ENCODE measurements around the gene SHISAL2B.
"Not testable (repeated sequence)": the region's sequence is repeated elsewhere in the genome, so short reads cannot be mapped to it uniquely, and the experiment has no call there.

The SHISAL2B gene

GRCh38 chr5:64670277-64670676 lies 20.0 kb upstream of the SHISAL2B start:
- Histone ChIP-seq H3K4me1 (ENCODE audit: insufficient read depth, low read length) (no peaks in the 10 kb centered on the region), H3K4me3 (ENCODE audit: low read depth in 1 of 2, low read length in 2 of 2) (no peak overlapping the region)

GRCh38 chr5:64671678-64672077 lies 18.6 kb upstream of the SHISAL2B start:
- Histone ChIP-seq H3K9me3 (ENCODE audit: low read length) (no peaks in the 10 kb centered on the region), H3K4me1 (ENCODE audit: insufficient read depth, low read length) (no peaks in the 10 kb centered on the region), H3K9ac (ENCODE audit: low read length) (no peak overlapping the region), H3K27ac (ENCODE audit: low read depth, low read length) (no peak overlapping the region), H3K27me3 (ENCODE audit: control insufficient read depth in 1 of 2, insufficient read depth in 2 of 2, low read length in 2 of 2) (no peaks in the 10 kb centered on the region), H3K36me3 (ENCODE audit: insufficient read depth, low read length) (no peaks in the 10 kb centered on the region), H3K4me3 (ENCODE audit: low read depth in 1 of 2, low read length in 2 of 2) (no peak overlapping the region)

More at GRCh38 chr5:64670277-64670676, 20.0 kb upstream of the SHISAL2B start:
- Histone ChIP-seq H3K27ac (ENCODE audit: low read depth, low read length) (no peak overlapping the region), H3K36me3 (ENCODE audit: insufficient read depth, low read length) (no peaks in the 10 kb centered on the region), H3K9me3 (ENCODE audit: low read length) (no peaks in the 10 kb centered on the region), H3K9ac (ENCODE audit: low read length) (no peak overlapping the region), H3K27me3 (ENCODE audit: control insufficient read depth in 1 of 2, insufficient read depth in 2 of 2, low read length in 2 of 2) (no peaks in the 10 kb centered on the region)

GRCh38 chr5:64678374-64678773 lies 11.9 kb upstream of the SHISAL2B start:
- no peak overlapping the region for H3K4me3 ChIP-seq (ENCODE audit: low read depth in 1 of 2, low read length in 2 of 2)
- H3K27ac ChIP-seq (ENCODE audit: low read depth, low read length) = no peak overlapping the region

GRCh38 chr5:64680289-64680688 lies 10.0 kb upstream of the SHISAL2B start:
- Histone ChIP-seq H3K9me3 (ENCODE audit: low read length) (no peaks in the 10 kb centered on the region), H3K4me3 (ENCODE audit: low read depth in 1 of 2, low read length in 2 of 2) (no peak overlapping the region), H3K4me1 (ENCODE audit: insufficient read depth, low read length) (no peaks in the 10 kb centered on the region), H3K27me3 (ENCODE audit: control insufficient read depth in 1 of 2, insufficient read depth in 2 of 2, low read length in 2 of 2) (no peaks in the 10 kb centered on the region), H3K36me3 (ENCODE audit: insufficient read depth, low read length) (no peaks in the 10 kb centered on the region), H3K27ac (ENCODE audit: low read depth, low read length) (no peak overlapping the region), H3K9ac (ENCODE audit: low read length) (no peak overlapping the region)

More at GRCh38 chr5:64678374-64678773, 11.9 kb upstream of the SHISAL2B start:
- H3K9ac ChIP-seq (ENCODE audit: low read length) = no peak overlapping the region
- no peaks in the 10 kb centered on the region for H3K27me3 ChIP-seq (ENCODE audit: control insufficient read depth in 1 of 2, insufficient read depth in 2 of 2, low read length in 2 of 2)
- no peaks in the 10 kb centered on the region for H3K36me3 ChIP-seq (ENCODE audit: insufficient read depth, low read length)
- no peaks in the 10 kb centered on the region for H3K4me1 ChIP-seq (ENCODE audit: insufficient read depth, low read length)
- no peaks in the 10 kb centered on the region for H3K9me3 ChIP-seq (ENCODE audit: low read length)

GRCh38 chr5:64682608-64683007 lies 7.7 kb upstream of the SHISAL2B start:
- no peaks in the 10 kb centered on the region for H3K4me1 ChIP-seq (ENCODE audit: insufficient read depth, low read length)
- H3K4me3 ChIP-seq (ENCODE audit: low read depth in 1 of 2, low read length in 2 of 2) = no peak overlapping the region
- H3K9me3 ChIP-seq (ENCODE audit: low read length) = no peaks in the 10 kb centered on the region
- no peak overlapping the region for H3K27ac ChIP-seq (ENCODE audit: low read depth, low read length)
- no peak overlapping the region for H3K9ac ChIP-seq (ENCODE audit: low read length)
- no peaks in the 10 kb centered on the region for H3K27me3 ChIP-seq (ENCODE audit: control insufficient read depth in 1 of 2, insufficient read depth in 2 of 2, low read length in 2 of 2)
- no peaks in the 10 kb centered on the region for H3K36me3 ChIP-seq (ENCODE audit: insufficient read depth, low read length)

- H3K27ac ChIP-seq (ENCODE audit: low read depth, low read length) = no peak overlapping the region
- H3K9ac ChIP-seq (ENCODE audit: low read length) = no peak overlapping the region
- H3K4me3 ChIP-seq (ENCODE audit: low read depth in 1 of 2, low read length in 2 of 2) = no peak overlapping the region
- H3K4me1 ChIP-seq (ENCODE audit: insufficient read depth, low read length) = no peaks in the 10 kb centered on the region
- peaks cover 5 to 10% of the 10 kb centered on the region in 2 donors for H3K27me3 ChIP-seq (ENCODE audit: control insufficient read depth in 1 of 2, insufficient read depth in 2 of 2, low read length in 2 of 2)
- no peaks in the 10 kb centered on the region for H3K9me3 ChIP-seq (ENCODE audit: low read length)
- H3K36me3 ChIP-seq (ENCODE audit: insufficient read depth, low read length) = no peaks in the 10 kb centered on the region
Observed at GRCh38 chr5:64685866-64686265, 4.4 kb upstream of the SHISAL2B start.

- H3K4me3 ChIP-seq (ENCODE audit: low read depth in 1 of 2, low read length in 2 of 2) = no peak overlapping the region
- no peak overlapping the region for H3K27ac ChIP-seq (ENCODE audit: low read depth, low read length)
- H3K36me3 ChIP-seq (ENCODE audit: insufficient read depth, low read length) = no peaks in the 10 kb centered on the region
- H3K9me3 ChIP-seq (ENCODE audit: low read length) = no peaks in the 10 kb centered on the region
- peaks cover 5 to 13% of the 10 kb centered on the region in 2 donors for H3K27me3 ChIP-seq (ENCODE audit: control insufficient read depth in 1 of 2, insufficient read depth in 2 of 2, low read length in 2 of 2)
- no peaks in the 10 kb centered on the region for H3K4me1 ChIP-seq (ENCODE audit: insufficient read depth, low read length)
- H3K9ac ChIP-seq (ENCODE audit: low read length) = no peak overlapping the region
Observed at GRCh38 chr5:64688391-64688790, 1.9 kb upstream of the SHISAL2B start.

GRCh38 chr5:64688965-64689364 lies 1.3 kb upstream of the SHISAL2B start:
- Histone ChIP-seq H3K9ac (ENCODE audit: low read length) (no peak overlapping the region), H3K9me3 (ENCODE audit: low read length) (no peaks in the 10 kb centered on the region), H3K27ac (ENCODE audit: low read depth, low read length) (no peak overlapping the region), H3K36me3 (ENCODE audit: insufficient read depth, low read length) (no peaks in the 10 kb centered on the region), H3K4me3 (ENCODE audit: low read depth in 1 of 2, low read length in 2 of 2) (no peak overlapping the region), H3K4me1 (ENCODE audit: insufficient read depth, low read length) (no peaks in the 10 kb centered on the region), H3K27me3 (ENCODE audit: control insufficient read depth in 1 of 2, insufficient read depth in 2 of 2, low read length in 2 of 2) (peaks cover 5 to 13% of the 10 kb centered on the region in 2 donors)

GRCh38 chr5:64690104-64690416 lies 243 bp upstream of the SHISAL2B start:
- no peaks in the 10 kb centered on the region for H3K36me3 ChIP-seq (ENCODE audit: insufficient read depth, low read length)
- no peak overlapping the region for H3K27ac ChIP-seq (ENCODE audit: low read depth, low read length)
- H3K9ac ChIP-seq (ENCODE audit: low read length) = no peak overlapping the region
- no peak overlapping the region for H3K4me3 ChIP-seq (ENCODE audit: low read depth in 1 of 2, low read length in 2 of 2)
- no peaks in the 10 kb centered on the region for H3K9me3 ChIP-seq (ENCODE audit: low read length)
- H3K27me3 ChIP-seq (ENCODE audit: control insufficient read depth in 1 of 2, insufficient read depth in 2 of 2, low read length in 2 of 2) = peaks cover 5 to 13% of the 10 kb centered on the region in 2 donors
- H3K4me1 ChIP-seq (ENCODE audit: insufficient read depth, low read length) = no peaks in the 10 kb centered on the region

- Histone ChIP-seq H3K27ac (ENCODE audit: low read depth, low read length) (no peak overlapping the region), H3K4me3 (ENCODE audit: low read depth in 1 of 2, low read length in 2 of 2) (no peak overlapping the region), H3K36me3 (ENCODE audit: insufficient read depth, low read length) (no peaks in the 10 kb centered on the region), H3K4me1 (ENCODE audit: insufficient read depth, low read length) (no peaks in the 10 kb centered on the region), H3K9ac (ENCODE audit: low read length) (no peak overlapping the region), H3K9me3 (ENCODE audit: low read length) (no peaks in the 10 kb centered on the region), H3K27me3 (ENCODE audit: control insufficient read depth in 1 of 2, insufficient read depth in 2 of 2, low read length in 2 of 2) (peaks cover 5 to 13% of the 10 kb centered on the region in 2 donors)
Observed at GRCh38 chr5:64691291-64691690, 988 bp downstream of the SHISAL2B start.

GRCh38 chr5:64693636-64694035 lies 3.3 kb downstream of the SHISAL2B start:
- Histone ChIP-seq H3K9ac (ENCODE audit: low read length) (no peak overlapping the region), H3K9me3 (ENCODE audit: low read length) (no peaks in the 10 kb centered on the region), H3K27me3 (ENCODE audit: control insufficient read depth in 1 of 2, insufficient read depth in 2 of 2, low read length in 2 of 2) (peaks cover 5 to 13% of the 10 kb centered on the region in 2 donors), H3K4me1 (ENCODE audit: insufficient read depth, low read length) (no peaks in the 10 kb centered on the region), H3K36me3 (ENCODE audit: insufficient read depth, low read length) (no peaks in the 10 kb centered on the region), H3K4me3 (ENCODE audit: low read depth in 1 of 2, low read length in 2 of 2) (no peak overlapping the region), H3K27ac (ENCODE audit: low read depth, low read length) (no peak overlapping the region)

- H3K9me3 ChIP-seq (ENCODE audit: low read length); H3K4me3 ChIP-seq (ENCODE audit: low read depth in 1 of 2, low read length in 2 of 2); H3K9ac ChIP-seq (ENCODE audit: low read length); H3K27ac ChIP-seq (ENCODE audit: low read depth, low read length); H3K27me3 ChIP-seq (ENCODE audit: control insufficient read depth in 1 of 2, insufficient read depth in 2 of 2, low read length in 2 of 2); H3K4me1 ChIP-seq (ENCODE audit: insufficient read depth, low read length); H3K36me3 ChIP-seq (ENCODE audit: insufficient read depth, low read length): not testable (repeated sequence)
Observed at GRCh38 chr5:64696414-64696813, 6.1 kb downstream of the SHISAL2B start.
